Memory B cell (primary cell): ENCODE measurements around the gene IRF2.

Source experiments
- ATAC-seq: fragments of 150-1000 bp; cut with Tn5 transposase; 2 replicates; pipeline ENCODE4 v1.10.0; 2021; ENCODE audit warnings: low read depth, mild to moderate bottlenecking, moderate library complexity
- DNase-seq, 2 donors: peaks; one replicate each; pipeline ENCODE4 v3.0.0; 2022; ENCODE audit warnings: low spot score in 2 of 2
- H3K27ac Mint-ChIP-seq: one replicate; pipeline ENCODE4 v1.8.0; 2022; ENCODE audit warnings: mild to moderate bottlenecking, moderate library complexity, mixed read lengths
- H3K27me3 Mint-ChIP-seq: one replicate; pipeline ENCODE4 v1.8.0; 2022; ENCODE audit warnings: mixed read lengths
- H3K36me3 Mint-ChIP-seq: one replicate; pipeline ENCODE4 v1.8.0; 2022; ENCODE audit warnings: mild to moderate bottlenecking, mixed read lengths
- H3K4me1 Mint-ChIP-seq: one replicate; pipeline ENCODE4 v1.8.0; 2022; ENCODE audit warnings: mixed read lengths
- H3K4me3 Mint-ChIP-seq: one replicate; pipeline ENCODE4 v1.8.0; 2022; ENCODE audit warnings: mild to moderate bottlenecking, moderate library complexity, mixed read lengths
- H3K9me3 Mint-ChIP-seq: one replicate; pipeline ENCODE4 v1.8.0; 2022; ENCODE audit warnings: mixed read lengths

The IRF2 gene

DNA sequence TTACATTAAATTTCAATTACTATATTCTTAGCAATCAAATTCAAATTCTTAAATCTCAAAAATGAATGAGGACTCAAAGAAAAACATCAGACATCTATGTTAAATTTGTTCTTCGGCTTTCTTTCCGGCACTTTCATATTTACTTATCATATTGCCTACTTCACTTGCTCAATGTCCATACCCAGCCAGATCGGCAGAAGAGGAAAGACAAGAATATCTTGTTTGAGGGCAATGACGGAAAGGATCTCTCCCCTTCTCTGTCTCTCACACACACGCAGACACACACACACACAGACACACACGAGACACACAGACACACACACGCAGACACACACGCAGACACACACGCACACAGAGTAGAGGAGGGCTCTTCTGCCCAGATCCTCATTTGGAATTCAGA lies 13.2 kb upstream of the IRF2 start:
- peaks cover 2% of the 10 kb centered on the region for H3K36me3 Mint-ChIP-seq
- H3K27me3 Mint-ChIP-seq, result no peaks in the 10 kb centered on the region
- ATAC-seq, result no peak
- DNase-seq, result no peak
- H3K27ac Mint-ChIP-seq, result no peak overlapping the region
- H3K9me3 Mint-ChIP-seq, result no peaks in the 10 kb centered on the region
- H3K4me1 Mint-ChIP-seq, result peaks cover 16% of the 10 kb centered on the region
- H3K4me3 Mint-ChIP-seq, result no peak overlapping the region

DNA sequence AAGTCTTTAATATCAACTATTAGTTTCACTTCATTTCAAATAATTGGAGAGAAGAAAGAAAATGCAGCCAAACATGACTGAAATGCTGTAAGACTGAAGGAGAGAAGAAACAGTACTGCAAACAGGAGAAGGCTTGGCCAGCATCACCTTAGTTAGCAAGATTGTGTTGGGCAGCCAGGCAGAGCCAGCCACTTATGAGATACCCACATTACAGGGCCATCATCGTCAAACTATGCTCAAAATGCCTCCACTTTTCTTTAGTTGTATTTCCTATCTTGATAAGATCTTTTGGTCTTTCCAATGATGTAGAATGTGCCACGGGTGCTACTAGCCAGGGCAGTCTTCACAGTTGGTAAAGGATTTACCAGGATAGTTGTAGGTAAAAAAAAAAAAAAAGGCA lies 10.9 kb upstream of the IRF2 start:
- H3K27ac Mint-ChIP-seq, result no peak overlapping the region
- ATAC-seq, result no peak

DNA sequence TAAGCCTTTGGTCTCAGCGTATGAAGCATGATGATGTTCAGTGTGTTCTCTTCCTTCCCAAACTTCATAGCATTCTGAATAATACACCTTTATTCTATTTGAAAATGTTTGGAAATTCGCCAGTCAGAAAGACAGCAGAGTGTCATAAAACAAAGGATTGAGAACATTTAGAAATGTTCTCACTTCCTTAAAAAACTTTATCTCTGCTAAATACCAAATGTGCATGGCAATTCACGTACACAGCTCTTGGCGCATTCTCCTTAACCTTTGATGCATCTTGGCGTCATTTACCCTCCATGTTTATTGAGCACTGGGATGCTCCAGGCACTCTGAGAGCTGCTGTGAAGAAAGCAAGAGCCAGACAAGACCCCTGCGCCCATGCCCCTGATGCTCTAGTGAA lies 7.2 kb upstream of the IRF2 start:
- H3K9me3 Mint-ChIP-seq, result no peaks in the 10 kb centered on the region
- H3K4me1 Mint-ChIP-seq, result peaks cover 32% of the 10 kb centered on the region
- H3K27me3 Mint-ChIP-seq, result no peaks in the 10 kb centered on the region
- peak overlapping the region; percentile 55 for H3K27ac Mint-ChIP-seq
- ATAC-seq (peak; percentile 22), DNase-seq (no peak)
- peaks cover 8% of the 10 kb centered on the region for H3K36me3 Mint-ChIP-seq
- H3K4me3 Mint-ChIP-seq, result peak overlapping the region; percentile 35

More for the DNA sequence above, 10.9 kb upstream of the IRF2 start:
- peaks cover 19% of the 10 kb centered on the region for H3K4me1 Mint-ChIP-seq
- H3K36me3 Mint-ChIP-seq, result peaks cover 2% of the 10 kb centered on the region
- no peak overlapping the region for H3K4me3 Mint-ChIP-seq
- no peaks in the 10 kb centered on the region for H3K27me3 Mint-ChIP-seq
- H3K9me3 Mint-ChIP-seq, result no peaks in the 10 kb centered on the region
- DNase-seq, result no peak

DNA sequence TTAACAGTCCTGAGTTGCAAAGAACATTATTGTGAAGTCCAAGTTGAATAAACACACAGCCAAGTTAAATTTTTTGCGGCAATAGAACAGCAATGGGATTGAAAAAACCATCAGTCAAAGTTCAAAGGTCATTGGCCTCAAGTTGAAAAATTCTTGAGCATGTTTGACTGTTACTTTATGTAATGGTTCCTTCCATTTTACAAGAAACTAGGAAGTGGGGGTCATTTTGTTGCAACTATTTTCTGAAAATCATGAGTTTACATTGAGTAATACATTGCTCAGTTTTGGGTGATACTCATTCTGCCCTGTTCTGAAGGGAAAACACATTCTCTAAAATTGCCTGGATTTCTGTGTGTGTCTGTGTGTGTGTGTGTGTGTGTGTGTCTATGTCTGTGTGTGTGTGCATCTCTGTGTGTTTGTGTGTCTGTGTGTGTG lies 5.2 kb upstream of the IRF2 start:
- no peaks in the 10 kb centered on the region for H3K27me3 Mint-ChIP-seq
- H3K4me1 Mint-ChIP-seq, result peaks cover 43% of the 10 kb centered on the region
- H3K9me3 Mint-ChIP-seq, result no peaks in the 10 kb centered on the region
- H3K27ac Mint-ChIP-seq, result no peak overlapping the region
- H3K36me3 Mint-ChIP-seq, result peaks cover 8% of the 10 kb centered on the region
- no peak overlapping the region for H3K4me3 Mint-ChIP-seq
- DNase-seq, result no peak
- ATAC-seq, result no peak

DNA sequence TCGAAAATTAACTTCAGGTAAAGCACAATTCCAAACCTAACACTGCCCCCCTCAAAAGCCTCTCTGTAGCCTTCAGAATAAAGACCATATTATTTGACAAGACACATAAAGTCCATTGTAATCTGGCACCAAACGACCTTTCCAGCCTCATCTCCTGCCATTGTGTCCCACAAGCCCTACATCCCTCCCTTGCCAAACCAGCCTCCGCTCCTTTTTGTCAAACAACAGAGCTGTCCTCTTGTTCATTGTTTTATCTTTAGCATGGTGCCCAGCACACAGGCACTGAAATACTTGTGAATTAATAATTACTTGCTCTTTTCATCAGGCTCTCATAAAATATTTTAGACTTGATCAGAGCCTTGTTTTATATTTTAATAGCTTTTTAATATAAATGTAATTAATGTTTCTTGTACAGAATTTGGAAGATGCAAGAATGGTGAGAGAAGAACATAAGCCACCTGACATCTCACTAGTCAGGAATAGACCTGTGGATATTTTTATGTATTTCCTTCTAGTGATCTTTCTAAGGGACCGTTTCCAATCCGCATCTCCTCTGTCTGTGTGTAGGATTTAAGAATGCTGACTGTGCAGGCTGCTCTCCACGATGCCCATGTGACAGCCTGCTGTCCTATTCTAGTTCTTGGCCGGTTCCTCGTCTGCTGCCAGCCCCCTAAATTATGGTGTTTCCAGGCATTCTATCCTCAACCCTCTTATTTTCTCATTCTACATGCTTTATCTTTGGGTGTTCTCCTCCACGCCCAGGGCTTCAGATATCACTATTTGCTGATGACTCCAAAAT lies 3.0 kb upstream of the IRF2 start:
- DNase-seq, result no peak
- peak overlapping the region; percentile 86 for H3K27ac Mint-ChIP-seq
- peaks cover 37% of the 10 kb centered on the region for H3K4me1 Mint-ChIP-seq
- no peaks in the 10 kb centered on the region for H3K9me3 Mint-ChIP-seq
- peak overlapping the region; percentile 67 for H3K4me3 Mint-ChIP-seq
- peaks cover 8% of the 10 kb centered on the region for H3K36me3 Mint-ChIP-seq
- no peaks in the 10 kb centered on the region for H3K27me3 Mint-ChIP-seq
- no peak for ATAC-seq

DNA sequence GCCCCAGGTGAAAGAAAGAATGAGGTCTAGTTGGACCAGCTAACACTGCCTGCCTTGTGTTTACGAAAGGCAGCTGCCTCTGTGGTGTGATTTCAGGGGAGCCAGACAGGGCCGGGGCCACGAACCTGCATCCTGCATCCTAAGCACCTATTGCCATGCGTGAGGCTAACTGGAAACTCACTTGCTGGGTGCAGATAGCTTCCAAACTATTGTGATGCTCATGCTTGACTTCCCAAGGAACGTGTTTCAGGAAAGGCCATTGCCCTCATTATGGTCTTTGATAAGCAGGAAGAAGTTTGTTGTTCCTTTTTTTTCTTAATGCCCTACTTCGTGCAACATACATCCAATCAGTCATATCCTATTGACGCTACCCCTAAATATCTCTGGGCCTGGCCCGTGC lies 2.3 kb upstream of the IRF2 start:
- Mint-ChIP-seq H3K4me1 (peaks cover 42% of the 10 kb centered on the region), H3K4me3 (peak overlapping the region; percentile 67), H3K9me3 (no peaks in the 10 kb centered on the region), H3K36me3 (peaks cover 8% of the 10 kb centered on the region), H3K27ac (peak overlapping the region; percentile 86), H3K27me3 (no peaks in the 10 kb centered on the region)
- ATAC-seq, result no peak
- no peak for DNase-seq

DNA sequence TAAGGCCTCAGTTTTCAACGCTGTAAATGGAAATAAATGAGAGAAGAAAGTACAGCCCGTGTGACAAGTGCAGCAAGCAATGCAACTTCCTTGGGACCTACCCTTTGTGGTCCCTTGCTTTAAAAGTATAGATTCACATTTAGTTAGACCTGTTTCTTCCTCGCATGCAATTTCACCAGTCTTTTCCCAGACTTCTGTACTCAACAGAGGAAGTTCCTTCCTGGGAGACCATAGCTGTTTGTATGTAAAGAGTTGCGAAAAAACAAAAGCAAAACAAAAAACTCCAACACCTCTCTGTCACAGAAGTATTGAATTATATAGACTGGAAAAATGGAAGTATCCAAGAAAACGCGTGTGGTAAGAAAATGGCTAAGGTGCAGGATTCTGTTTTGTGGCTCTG lies 1.1 kb upstream of the IRF2 start:
- H3K36me3 Mint-ChIP-seq, result peaks cover 8% of the 10 kb centered on the region
- H3K27me3 Mint-ChIP-seq, result no peaks in the 10 kb centered on the region
- H3K4me3 Mint-ChIP-seq, result peak overlapping the region; percentile 100
- no peaks in the 10 kb centered on the region for H3K9me3 Mint-ChIP-seq
- peak overlapping the region; percentile 97 for H3K27ac Mint-ChIP-seq
- DNase-seq (no peak), ATAC-seq (no peak)
- peaks cover 39% of the 10 kb centered on the region for H3K4me1 Mint-ChIP-seq

DNA sequence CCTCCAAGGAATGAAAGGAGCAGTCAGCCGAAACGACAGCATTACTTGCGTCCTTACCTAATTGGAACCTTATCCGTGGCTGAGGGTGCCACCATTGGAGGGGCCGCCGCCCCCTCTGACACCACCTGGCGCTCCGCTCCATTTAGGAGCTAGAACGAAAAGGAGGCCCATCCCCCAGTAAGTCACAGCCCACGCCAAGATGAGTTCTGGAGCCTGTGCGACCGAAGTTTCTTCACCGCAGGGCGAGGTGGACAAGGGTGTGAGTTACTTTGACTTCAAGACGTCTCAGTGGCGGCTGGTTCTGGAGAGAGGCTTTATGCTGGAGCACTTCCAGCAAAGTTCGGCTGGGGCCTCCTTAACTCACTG lies 729 bp upstream of the IRF2 start:
- no peak for DNase-seq
- Mint-ChIP-seq H3K27me3 (no peaks in the 10 kb centered on the region), H3K4me3 (peak overlapping the region; percentile 100), H3K9me3 (no peaks in the 10 kb centered on the region), H3K4me1 (peaks cover 42% of the 10 kb centered on the region), H3K27ac (peak overlapping the region; percentile 97), H3K36me3 (peaks cover 8% of the 10 kb centered on the region)
- ATAC-seq, result peak; percentile 9

DNA sequence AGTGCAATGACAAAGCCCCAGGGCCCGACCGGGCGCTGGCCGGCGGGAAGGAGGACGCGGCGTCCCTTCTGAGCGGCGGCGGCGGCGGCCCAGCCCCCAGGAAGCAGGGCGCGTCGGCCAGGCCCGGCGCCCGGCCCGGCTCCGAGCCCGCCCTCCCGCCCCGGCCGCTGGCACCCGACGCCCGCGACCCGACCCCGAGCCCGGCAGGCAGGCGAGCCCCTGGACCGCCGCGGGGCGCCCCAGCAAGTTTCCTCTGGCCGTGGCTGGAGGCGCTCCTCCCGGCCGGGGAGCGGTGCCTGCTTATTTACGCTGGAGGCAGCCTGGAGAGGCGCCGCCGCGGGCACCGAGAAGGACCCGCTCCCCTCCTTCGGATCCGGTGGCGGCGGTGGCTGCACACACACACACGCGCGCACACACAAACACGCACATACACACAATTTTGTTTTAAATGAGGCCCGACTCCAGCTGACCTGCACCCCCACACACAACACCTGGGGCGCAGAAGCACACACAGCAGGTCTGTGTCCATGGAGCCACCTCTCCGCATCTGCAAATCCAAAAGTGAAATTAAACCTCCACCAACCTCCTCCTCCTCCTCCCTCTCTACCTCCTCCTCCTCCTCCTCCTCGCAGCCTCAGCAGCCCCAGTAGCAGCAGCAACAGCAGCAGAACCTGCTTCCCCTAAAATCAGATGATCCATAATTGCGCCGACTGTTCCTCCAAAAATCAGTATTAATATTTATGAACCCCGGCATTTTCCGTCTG lies 669 bp downstream of the IRF2 start:
- ATAC-seq (peak; percentile 31), DNase-seq (peak; percentile 28 to 38)
- Mint-ChIP-seq H3K27me3 (no peaks in the 10 kb centered on the region), H3K4me1 (peaks cover 46% of the 10 kb centered on the region), H3K4me3 (peak overlapping the region; percentile 100), H3K36me3 (peaks cover 11% of the 10 kb centered on the region), H3K27ac (peak overlapping the region; percentile 97), H3K9me3 (no peaks in the 10 kb centered on the region)

DNA sequence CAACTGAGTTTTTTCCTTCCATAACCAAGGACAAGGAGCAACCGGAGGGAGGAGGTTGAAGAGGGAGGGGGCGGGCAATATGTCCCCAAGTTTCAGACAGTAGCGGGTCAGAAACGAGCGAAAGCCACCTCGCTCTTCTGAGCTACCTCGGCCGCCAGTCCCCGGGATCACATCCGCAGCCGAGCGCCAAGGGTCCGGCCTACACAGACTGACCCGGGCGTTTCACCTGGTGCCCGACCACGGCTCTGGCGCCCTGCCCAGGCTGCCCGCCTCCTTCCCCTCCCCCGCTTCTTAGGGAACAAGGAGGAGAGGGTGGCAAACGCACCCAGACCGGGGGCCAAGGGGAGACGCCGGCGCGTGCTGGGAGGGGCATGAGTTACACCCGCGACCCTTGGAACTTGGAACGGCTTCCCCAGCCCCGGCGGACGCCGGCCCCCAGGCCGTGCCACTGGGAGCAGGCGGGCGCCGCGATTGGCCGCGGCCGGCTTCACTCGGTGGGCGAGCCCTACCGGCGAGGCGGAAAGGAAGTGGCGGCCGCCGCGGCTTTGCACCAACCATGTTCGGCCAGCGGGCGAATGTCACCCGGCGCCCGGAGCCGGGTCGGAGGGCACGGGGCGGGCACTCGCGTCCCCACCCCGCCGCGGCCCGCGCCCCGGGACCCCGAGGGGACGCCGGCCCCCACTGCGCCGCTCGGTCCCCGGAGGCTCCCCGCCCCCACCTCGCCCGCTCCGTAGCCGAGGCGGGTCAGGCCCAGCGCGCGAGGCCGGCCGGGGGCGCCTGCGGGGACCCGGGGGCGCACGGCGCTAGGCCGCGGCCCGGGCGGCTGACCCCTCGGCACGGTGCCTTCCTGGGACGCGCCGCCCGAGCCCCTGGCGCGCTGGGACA lies 1.5 kb downstream of the IRF2 start:
- Mint-ChIP-seq H3K4me1 (peaks cover 48% of the 10 kb centered on the region), H3K36me3 (peaks cover 11% of the 10 kb centered on the region), H3K27me3 (no peaks in the 10 kb centered on the region), H3K27ac (peak overlapping the region; percentile 82), H3K9me3 (no peaks in the 10 kb centered on the region), H3K4me3 (peak overlapping the region; percentile 88)
- peak; percentile 20 for ATAC-seq
- DNase-seq, result peak; percentile 34 to 54

DNA sequence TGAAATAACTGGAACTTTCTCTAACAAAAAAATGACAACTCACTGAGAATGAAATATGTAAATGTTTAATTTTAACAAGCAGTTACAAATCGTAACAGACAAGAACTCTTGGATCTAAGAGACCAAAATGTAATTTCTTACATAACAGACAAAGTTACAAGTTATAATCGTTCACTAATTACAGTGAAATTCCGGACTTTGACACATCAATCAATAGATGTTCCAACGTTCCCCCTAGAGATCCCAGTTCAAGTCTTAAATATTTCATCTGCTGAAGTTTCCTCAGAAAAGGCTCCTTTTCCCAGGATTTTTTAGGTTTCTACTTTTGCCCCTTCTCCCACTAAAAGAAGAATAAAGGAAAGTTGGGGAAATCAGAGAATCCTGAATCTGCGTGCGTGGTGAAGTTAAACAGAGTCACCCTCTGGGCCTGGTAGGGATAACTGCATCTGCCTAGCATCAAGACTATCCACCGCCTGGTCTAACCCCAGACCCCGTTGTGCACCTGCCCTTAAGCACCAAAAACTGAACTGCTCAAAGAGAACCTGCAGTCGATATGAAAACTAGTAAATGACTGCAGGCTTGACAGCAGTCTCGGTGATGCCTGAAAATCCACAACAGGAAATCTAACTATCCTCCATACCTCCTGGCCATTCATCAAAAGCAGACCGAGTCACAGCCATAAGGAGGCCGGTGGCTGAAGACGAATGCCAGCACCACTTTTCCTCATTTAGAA lies 2.3 kb downstream of the IRF2 start:
- peak overlapping the region; percentile 88 for H3K4me3 Mint-ChIP-seq
- DNase-seq (no peak), ATAC-seq (no peak)
- H3K36me3 Mint-ChIP-seq, result peaks cover 12% of the 10 kb centered on the region
- H3K9me3 Mint-ChIP-seq, result no peaks in the 10 kb centered on the region
- H3K4me1 Mint-ChIP-seq, result peaks cover 45% of the 10 kb centered on the region
- H3K27ac Mint-ChIP-seq, result peak overlapping the region; percentile 82
- H3K27me3 Mint-ChIP-seq, result no peaks in the 10 kb centered on the region

DNA sequence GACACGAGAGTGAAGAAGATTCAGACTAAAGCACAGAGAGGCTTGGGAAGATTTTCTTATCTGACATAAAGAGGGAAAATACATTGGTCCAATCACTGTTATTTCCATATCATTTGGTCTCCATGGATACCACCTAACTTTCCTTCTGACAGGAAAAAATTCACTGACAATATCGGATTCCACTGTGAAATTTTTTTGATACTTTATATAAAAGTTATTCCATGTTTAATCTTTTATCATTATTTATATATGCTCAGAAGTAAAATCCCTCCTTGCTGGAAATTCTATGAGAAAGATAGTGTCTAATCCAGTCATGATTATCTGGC lies 3.6 kb downstream of the IRF2 start:
- Mint-ChIP-seq H3K27me3 (no peaks in the 10 kb centered on the region), H3K9me3 (no peaks in the 10 kb centered on the region), H3K27ac (peak overlapping the region; percentile 28), H3K4me3 (peak overlapping the region; percentile 27), H3K4me1 (peaks cover 39% of the 10 kb centered on the region), H3K36me3 (peaks cover 11% of the 10 kb centered on the region)
- no peak for ATAC-seq
- no peak for DNase-seq

DNA sequence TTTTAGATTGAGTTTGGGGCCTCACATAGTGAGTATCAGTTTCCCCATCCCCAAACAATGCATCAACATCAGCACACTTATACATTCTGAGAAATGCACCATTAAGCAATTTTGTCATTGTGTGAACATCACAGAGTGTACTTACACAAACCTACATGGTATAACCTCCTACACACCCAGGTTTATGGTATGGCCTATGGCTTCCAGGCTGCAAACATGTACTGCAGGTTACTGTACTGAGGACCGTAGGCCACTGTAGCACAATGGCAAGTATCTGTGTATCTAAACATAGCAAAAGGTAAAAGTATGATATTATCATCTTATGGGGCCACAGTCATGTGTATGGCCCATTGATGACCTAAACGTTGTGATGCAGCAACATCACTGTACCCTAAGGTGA lies 7.7 kb downstream of the IRF2 start:
- Mint-ChIP-seq H3K4me1 (peaks cover 49% of the 10 kb centered on the region), H3K27me3 (no peaks in the 10 kb centered on the region), H3K9me3 (no peaks in the 10 kb centered on the region), H3K36me3 (peaks cover 17% of the 10 kb centered on the region), H3K4me3 (no peak overlapping the region), H3K27ac (no peak overlapping the region)
- no peak for ATAC-seq
- DNase-seq, result no peak
